Psoas muscle (tissue), 8 donors: ENCODE results near the gene PEX7. TPM values are rescaled to one million over a fixed set of nuclear protein-coding genes. Genes with fewer than 3 reads are reported as not detected.

ENCODE experiments used
- ATAC-seq, 4 donors: fragments of 200-7000 bp; cut with Tn5 transposase; one replicate each; pipeline ENCODE4 v1.9.1; 2020; ENCODE audit warnings: moderate library complexity in 3 of 4, mild to moderate bottlenecking in 2 of 4
- DNase-seq, 2 donors: peaks; one replicate each; pipeline ENCODE4 v3.0.0-alpha.2; 2020
- H3K27ac ChIP-seq: fragments of 200-600 bp; one replicate; pipeline ENCODE4 v1.8.0; 2022
- H3K27me3 ChIP-seq, 3 donors: fragments of 200-600 bp in 1 of 3; one replicate each; pipeline versions ENCODE4 v1.6.1 to v1.8.0; 2013 to 2022; ENCODE audit warnings: low read length in 2 of 3, mild to moderate bottlenecking in 2 of 3, moderate library complexity in 1 of 3; ENCODE audit not compliant: insufficient read depth in 3 of 3
- H3K36me3 ChIP-seq, 2 donors: fragments of 200-600 bp in 1 of 2; one replicate each; pipeline versions ENCODE4 v1.6.1 to v1.8.0; 2013 to 2022; ENCODE audit warnings: low read depth in 1 of 2, mild to moderate bottlenecking in 1 of 2, moderate library complexity in 1 of 2; ENCODE audit not compliant: insufficient read depth in 1 of 2
- H3K4me1 ChIP-seq: fragments of 200-600 bp; one replicate; pipeline ENCODE4 v1.8.0; 2022
- H3K4me3 ChIP-seq: fragments of 200-600 bp; one replicate; pipeline ENCODE4 v1.8.0; 2022; ENCODE audit warnings: mild to moderate bottlenecking
- H3K9me3 ChIP-seq: fragments of 200-600 bp; one replicate; pipeline ENCODE4 v1.8.0; 2022
- WGBS, 3 donors: extraction: QIAGEN DNeasy Blood & Tissue Kit; methylation state at CpG; one replicate each; pipeline versions ENCODE4 v1.1.6 to v1.1.7; 2013; 5-methylcytosine and 5-hydroxymethylcytosine counted together
- intact Hi-C, 2 donors: fragments of 100-400 bp; cut with DNase I; formaldehyde crosslinking; loops; one replicate each; pipeline versions ENCODE4 v1.11.0 to v1.14.2; 2022
- polyA plus RNA-seq, 3 donors: library from polyadenylated mRNA; stranded (reverse); fragments of 200-250 nt; gene quantifications; one replicate each; pipeline ENCODE4 v1.2.3, GENCODE V29; 2013
- total RNA-seq, 4 donors: library from RNA; stranded (reverse); fragmentation: NEBNext Ultra II Directional in 2 of 4; extraction: Animal tissue kit (Norgen Biotek cat#: 25700) in 2 of 4; gene quantifications; one replicate each; pipeline versions ENCODE4 v1.2.1 to v1.2.4, GENCODE V29; 2021 to 2023
- TF ChIP-seq, protein P1 (sequence below): fragments of 200-600 bp; IDR thresholded peaks from one replicate; pipeline ENCODE4 v1.8.0; 2022; ENCODE audit warnings: antibody characterized with exemption
- donor health status: healthy with polysubstance abuse.
- donor health status: DM: no; HTN: no; CAD: no; lungs with moderate emphysema.
- donor health status: Bipolar disorder and iron deficiency.
- donor health status: healthy.
- donor health status: DM: yes; HTN: yes; CAD: no.
- donor health status: DM: no; HTN: no; CAD: no.
- donor health status: DM: no; HTN: no; CAD: no.
- donor health status: DM: yes; HTN: yes; CAD: no.

The PEX7 gene
- total and polyA plus RNA-seq, 7 donors: 2.2 to 9.8 (median 3.7) TPM

GRCh38 chr6:136790411-136791295, 31.7 kb upstream of the PEX7 start:
- DNase-seq (no peak), ATAC-seq (no peak)
- H3K4me1 ChIP-seq: peaks cover 17% of the 10 kb centered on the region
- no peaks in the 10 kb centered on the region for H3K9me3 ChIP-seq
- H3K27ac ChIP-seq: peak overlapping the region; percentile 95
- TF ChIP-seq, protein P1, sequence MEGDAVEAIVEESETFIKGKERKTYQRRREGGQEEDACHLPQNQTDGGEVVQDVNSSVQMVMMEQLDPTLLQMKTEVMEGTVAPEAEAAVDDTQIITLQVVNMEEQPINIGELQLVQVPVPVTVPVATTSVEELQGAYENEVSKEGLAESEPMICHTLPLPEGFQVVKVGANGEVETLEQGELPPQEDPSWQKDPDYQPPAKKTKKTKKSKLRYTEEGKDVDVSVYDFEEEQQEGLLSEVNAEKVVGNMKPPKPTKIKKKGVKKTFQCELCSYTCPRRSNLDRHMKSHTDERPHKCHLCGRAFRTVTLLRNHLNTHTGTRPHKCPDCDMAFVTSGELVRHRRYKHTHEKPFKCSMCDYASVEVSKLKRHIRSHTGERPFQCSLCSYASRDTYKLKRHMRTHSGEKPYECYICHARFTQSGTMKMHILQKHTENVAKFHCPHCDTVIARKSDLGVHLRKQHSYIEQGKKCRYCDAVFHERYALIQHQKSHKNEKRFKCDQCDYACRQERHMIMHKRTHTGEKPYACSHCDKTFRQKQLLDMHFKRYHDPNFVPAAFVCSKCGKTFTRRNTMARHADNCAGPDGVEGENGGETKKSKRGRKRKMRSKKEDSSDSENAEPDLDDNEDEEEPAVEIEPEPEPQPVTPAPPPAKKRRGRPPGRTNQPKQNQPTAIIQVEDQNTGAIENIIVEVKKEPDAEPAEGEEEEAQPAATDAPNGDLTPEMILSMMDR: no peak
- H3K27me3 ChIP-seq: no peaks in the 10 kb centered on the region
- no peaks in the 10 kb centered on the region for H3K36me3 ChIP-seq
- H3K4me3 ChIP-seq: peak overlapping the region; percentile 96
- 27 to 43% (median 27%) methylated on average over 7 of the region's 7 CpGs for WGBS, 3 donors
- intact Hi-C loops: loop anchor here in 1 of 2 donors (5.0 kb wide), 1 partner anchor 208 kb away; no protein-coding TSS in a partner anchor

- Histone ChIP-seq H3K4me1 (peaks cover 17% of the 10 kb centered on the region), H3K4me3 (peak overlapping the region; percentile 96), H3K27ac (peak overlapping the region; percentile 95), H3K27me3 (no peaks in the 10 kb centered on the region), H3K9me3 (no peaks in the 10 kb centered on the region), H3K36me3 (no peaks in the 10 kb centered on the region)
- WGBS, 3 donors: 1 to 3% (median 2%) methylated on average over 51 to 62 of the region's 62 CpGs
- ATAC-seq (peak; percentile 34 to 40 (median 38)), DNase-seq (peak; percentile 66 to 72)
- TF ChIP-seq, protein P1: no peak
- intact Hi-C loops: loop anchor here (2.0 to 5.0 kb wide), 3 partner anchors 147 to 209 kb away; no protein-coding TSS in a partner anchor
Measured at GRCh38 chr6:136791296-136792094, 30.9 kb upstream of the PEX7 start.

DNA sequence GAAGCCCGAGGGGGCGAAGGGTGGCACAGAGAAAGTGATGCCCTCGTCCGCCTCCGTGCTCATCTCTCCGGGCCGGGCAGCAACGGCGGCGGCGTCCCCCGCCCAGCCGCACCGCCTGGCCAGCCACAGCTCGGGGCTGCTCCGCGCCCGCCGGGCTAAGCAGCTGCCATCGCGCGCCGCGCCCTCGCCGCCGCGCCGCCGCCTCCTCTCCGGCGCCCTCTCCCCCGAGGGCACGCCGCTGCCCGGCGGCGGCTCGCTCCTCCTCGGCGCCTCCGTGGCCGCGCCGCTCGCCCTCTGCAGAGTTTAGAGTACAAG, 30.3 kb upstream of the PEX7 start:
- DNase-seq: no peak
- no peaks in the 10 kb centered on the region for H3K9me3 ChIP-seq
- WGBS, 3 donors: 0% methylated on average over 24 to 46 of the region's 46 CpGs
- TF ChIP-seq, protein P1: no peak
- H3K27me3 ChIP-seq: no peaks in the 10 kb centered on the region
- ATAC-seq: no peak
- H3K36me3 ChIP-seq: no peaks in the 10 kb centered on the region
- peak overlapping the region; percentile 95 for H3K27ac ChIP-seq
- peaks cover 13% of the 10 kb centered on the region for H3K4me1 ChIP-seq
- H3K4me3 ChIP-seq: peak overlapping the region; percentile 96
- intact Hi-C loops: loop anchor here (2.0 to 5.0 kb wide), 3 partner anchors 147 to 210 kb away; no protein-coding TSS in a partner anchor

DNA sequence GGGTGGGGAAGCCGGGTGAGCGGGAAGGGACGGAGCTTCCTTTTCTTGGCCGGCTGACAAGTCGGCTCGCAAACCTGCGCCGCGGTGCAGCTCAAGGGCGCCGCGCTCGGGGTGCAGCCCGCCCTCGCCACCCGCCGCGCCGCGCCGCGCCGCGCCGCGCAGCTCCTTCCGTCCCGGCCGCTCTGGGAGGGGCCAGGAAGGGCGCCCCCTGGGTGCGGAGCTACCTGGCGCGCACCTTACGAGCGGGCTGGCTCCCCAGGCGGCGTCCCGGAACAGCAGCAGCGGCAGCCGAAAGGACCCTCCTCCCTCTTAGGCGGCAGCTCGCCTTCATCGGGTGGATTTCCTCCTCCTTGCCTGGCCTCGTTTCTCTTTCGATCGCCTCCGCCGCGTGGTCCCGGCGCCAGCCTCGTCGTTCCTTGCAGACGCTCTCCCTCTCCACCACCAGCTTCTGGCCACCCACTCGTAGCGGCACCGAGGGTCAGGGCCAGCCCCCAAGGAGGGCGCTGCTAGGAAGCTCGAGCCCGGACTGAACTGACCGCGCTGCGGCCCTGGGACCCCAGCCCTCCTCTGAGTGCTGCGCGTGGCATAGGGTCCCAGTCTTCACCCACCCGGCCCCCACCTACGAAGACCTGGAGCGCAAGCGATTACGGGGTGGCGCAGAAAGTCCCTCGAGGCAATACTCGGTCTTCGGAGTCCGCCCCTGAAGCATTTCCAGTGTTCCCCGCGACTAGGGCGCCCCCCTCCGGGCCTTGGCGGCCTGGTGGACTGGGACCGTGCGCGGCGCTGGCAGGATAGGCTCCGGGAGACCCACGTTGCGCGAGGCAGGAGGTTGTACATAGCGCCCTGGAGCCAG, 29.8 kb upstream of the PEX7 start, which contains the start of gene MAP3K5:
MAP3K5 (minus strand) TSS at position 68 of the 853 bp plus-strand sequence. CDS start 320 bp downstream, outside the sequence.
- Histone ChIP-seq H3K36me3 (no peaks in the 10 kb centered on the region), H3K27ac (peak within 1 kb of the TSS; percentile 95), H3K9me3 (no peaks in the 10 kb centered on the region), H3K4me3 (peak within 1 kb of the TSS; percentile 96), H3K4me1 (peaks cover 10% of the 10 kb centered on the region), H3K27me3 (no peaks in the 10 kb centered on the region)
- peak; percentile 91 to 93 (median 92) for ATAC-seq
- TF ChIP-seq, protein P1: peak; percentile 70
- DNase-seq: peak; percentile 93 to 94
- intact Hi-C loops: loop anchor here (1.0 to 5.0 kb wide), 4 partner anchors 148 to 210 kb away; no protein-coding TSS in a partner anchor
- WGBS, 3 donors: 0 to 1% (median 1%) methylated on average over 59 to 89 of the region's 89 CpGs
